Cerebellar nuclear complex (tissue), 1 donor: ENCODE data around the gene OR4K17.
"Not testable (repeated sequence)": the region's sequence is repeated elsewhere in the genome, so short reads cannot be mapped to it uniquely, and the experiment has no call there.

Experiments used
- DNase-seq, 2 experiments: peaks; one replicate each; lab custom pipeline; 2025; lab: John Stamatoyannopoulos, UW

OR4K17 gene

GRCh38 chr14:20110438-20110837, at the start of gene OR4K17:
OR4K17 (plus strand) TSS chr14:20110739; CDS start chr14:20117500, 6,761 bp downstream.
- DNase-seq: no peak

DNA sequence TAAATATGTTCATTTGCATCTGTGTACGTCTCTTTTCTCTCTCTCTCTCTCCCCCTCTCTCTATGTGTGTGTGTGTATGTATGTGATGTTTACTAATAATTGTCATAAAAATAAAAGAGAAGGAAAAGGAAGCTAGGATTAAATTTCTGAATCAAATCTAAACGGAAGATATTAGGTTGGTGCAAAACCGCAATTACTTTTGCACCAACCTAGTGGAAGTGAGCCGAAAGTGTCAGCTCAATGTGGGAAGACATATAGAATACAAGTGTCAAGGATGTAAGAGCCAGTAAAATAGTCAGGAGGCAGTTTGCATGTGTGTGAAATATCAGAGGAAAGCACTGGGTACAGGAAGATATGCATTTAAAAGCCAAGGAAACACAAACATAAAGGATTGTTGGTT, 18.5 kb upstream of the OR4K17 start:
- no peak for DNase-seq

GRCh38 chr14:20093442-20093841, 17.1 kb upstream of the OR4K17 start:
- DNase-seq: no peak

- DNase-seq: not testable (repeated sequence)
Observed at GRCh38 chr14:20098926-20099770, 11.4 kb upstream of the OR4K17 start.

DNA sequence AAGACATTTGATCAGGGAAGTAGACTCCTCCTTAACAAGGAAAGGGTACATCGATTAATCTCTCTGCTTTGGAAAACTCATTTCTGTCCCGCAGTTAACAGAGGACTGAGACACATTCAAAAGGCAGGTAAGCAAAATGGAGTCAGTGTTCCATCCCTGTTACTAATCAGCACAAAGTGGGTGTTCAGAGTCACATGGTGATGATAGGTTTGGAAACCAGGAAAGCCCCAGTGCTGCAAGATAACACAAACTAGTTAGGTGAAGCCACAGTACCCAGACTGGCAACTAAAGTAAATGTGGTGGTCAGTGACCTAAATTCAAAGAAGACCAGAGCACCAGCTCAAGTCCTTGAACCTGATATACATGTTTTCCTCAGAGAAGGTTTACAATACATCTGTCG, 1.8 kb downstream of the OR4K17 start:
- DNase-seq: no peak

- no peak for DNase-seq
Observed at GRCh38 chr14:20116748-20117147, 6.2 kb downstream of the OR4K17 start.

- DNase-seq: no peak
Observed at GRCh38 chr14:20118795-20119194, 8.3 kb downstream of the OR4K17 start.

DNA sequence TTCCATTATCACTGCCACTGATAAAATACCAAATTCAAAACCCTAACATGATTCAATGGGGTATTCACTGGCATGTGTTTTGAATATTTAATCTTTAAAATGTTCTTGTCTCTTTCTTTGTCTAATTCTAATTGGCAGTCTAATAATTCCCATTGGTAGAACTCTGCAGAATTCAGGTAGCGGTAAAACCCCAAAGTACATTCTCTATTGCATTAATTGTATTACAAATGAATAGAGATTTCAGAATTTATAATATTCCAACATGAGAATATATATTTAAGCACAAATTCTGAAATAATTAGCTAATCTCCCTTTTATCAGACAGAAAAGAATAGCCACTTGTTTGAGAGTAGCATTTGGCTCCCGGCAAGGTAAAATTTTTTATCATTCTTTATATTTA, 28.0 kb downstream of the OR4K17 start, which contains the start of gene OR4N5:
Gene OR4N5, plus strand, starts transcription at position 301 of the 400 bp plus-strand sequence. CDS start 4,916 bp downstream, outside the sequence.
- no peak for DNase-seq

- DNase-seq: no peak
Observed at GRCh38 chr14:20143911-20144310, 33.4 kb downstream of the OR4K17 start.

DNA sequence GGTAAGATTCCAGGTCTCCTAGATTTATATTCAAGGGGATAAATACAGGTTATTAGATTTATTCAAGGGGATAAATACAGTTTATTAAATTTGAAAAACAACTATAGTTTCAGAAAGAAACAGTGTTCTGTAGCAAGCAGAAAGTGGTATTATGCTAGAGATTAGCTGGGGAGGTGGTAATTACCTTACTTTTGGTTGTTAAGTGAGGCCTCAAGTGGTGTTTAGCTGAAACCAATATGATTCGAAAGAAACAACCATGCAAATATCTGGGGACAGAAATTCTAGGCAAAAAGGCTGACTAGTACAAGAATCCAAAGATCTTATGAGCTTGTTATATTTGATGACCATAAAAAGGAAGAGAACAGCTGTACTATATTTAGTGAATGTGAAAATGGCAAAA, 34.3 kb downstream of the OR4K17 start:
- no peak for DNase-seq

DNA sequence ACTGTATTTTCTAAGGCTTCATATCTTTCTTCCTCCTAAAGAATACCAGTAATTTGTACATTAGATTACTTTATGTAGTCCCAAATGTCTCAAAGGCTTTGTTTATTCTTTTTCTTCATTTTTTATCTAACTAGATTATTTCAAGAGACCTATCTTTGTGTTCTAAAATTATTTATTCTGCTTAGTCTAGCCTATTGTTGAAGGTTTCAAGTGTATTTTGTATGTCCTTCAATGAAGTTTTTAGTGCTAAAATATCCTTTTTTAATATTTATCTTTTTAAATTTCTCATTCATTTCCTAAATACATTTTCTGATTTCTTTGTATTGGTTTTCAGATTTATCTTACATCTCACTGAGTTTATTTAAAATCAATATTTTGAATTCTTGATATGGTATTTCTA, 53.9 kb downstream of the OR4K17 start:
- DNase-seq: no peak

DNA sequence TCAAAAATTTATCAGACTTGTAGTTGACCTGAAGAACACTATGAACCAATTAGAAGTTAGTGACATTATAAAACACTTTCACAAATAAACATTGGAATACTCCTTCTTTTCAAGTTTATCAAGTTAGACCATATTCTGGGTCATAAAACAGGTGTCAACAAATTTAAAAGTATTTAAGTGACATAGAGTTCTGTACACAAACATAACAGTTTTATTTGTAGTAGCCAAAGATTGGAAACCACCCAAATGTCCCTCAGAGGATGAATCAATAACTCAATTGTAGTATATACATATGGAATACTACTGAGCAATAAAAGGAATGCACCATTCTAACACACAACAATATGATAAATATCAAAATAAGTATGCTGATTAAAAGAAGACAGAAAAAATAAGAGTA, 56.6 kb downstream of the OR4K17 start:
- no peak for DNase-seq

GRCh38 chr14:20169852-20170251, 59.3 kb downstream of the OR4K17 start:
- DNase-seq: not testable (repeated sequence)
